Raji (cell line): ENCODE measurements around the gene CCDC74B.
"Not testable (repeated sequence)": the region's sequence is repeated elsewhere in the genome, so short reads cannot be mapped to it uniquely, and the experiment has no call there.

ENCODE experiments used
- POLR2A ChIP-seq: IDR thresholded peaks from 2 replicates; pipeline ENCODE4 v1.6.1; 2011; ENCODE audit warnings: low read depth, low read length, control low read depth; ENCODE audit not compliant: insufficient read depth

Gene CCDC74B

GRCh38 chr2:130154773-130155765 is 10.2 kb upstream of the CCDC74B start:
- TF ChIP-seq POLR2A = no peak

- TF ChIP-seq POLR2A = no peak
Observed at GRCh38 chr2:130152816-130153595, 8.1 kb upstream of the CCDC74B start.

- no peak for TF ChIP-seq POLR2A
Observed at GRCh38 chr2:130150181-130151144, 5.6 kb upstream of the CCDC74B start.

- TF ChIP-seq POLR2A = no peak
Observed at GRCh38 chr2:130135692-130136541, 9.0 kb downstream of the CCDC74B start.

GRCh38 chr2:130129120-130129829 is 15.6 kb downstream of the CCDC74B start, which contains the start of gene POTEF:
POTEF (minus strand) TSS chr2:130129222; CDS start chr2:130120515, 8,707 bp downstream.
- not testable (repeated sequence) for TF ChIP-seq POLR2A
